ENCODE data around the gene RNU6-1. TPM values are rescaled to one million over a fixed set of nuclear protein-coding genes. Genes with fewer than 3 reads are reported as not detected.

Gene RNU6-1
- total RNA-seq, 4 donors from 2014 or later: not detected

GRCh38 chr15:67823314-67824196, 16.3 kb downstream of the RNU6-1 start:
- TF ChIP-seq CTCF (IDR thresholded peaks at IDR 0.05; ENCODE audit: low read depth): no peak

- TF ChIP-seq CTCF (IDR thresholded peaks at IDR 0.05; ENCODE audit: low read depth): no peak
Observed at GRCh38 chr15:67822537-67823313, 17.1 kb downstream of the RNU6-1 start.

- no peak for TF ChIP-seq CTCF (IDR thresholded peaks at IDR 0.05; ENCODE audit: low read depth)
Observed at GRCh38 chr15:67821784-67822440, 17.9 kb downstream of the RNU6-1 start.

GRCh38 chr15:67820992-67821783, 18.7 kb downstream of the RNU6-1 start:
- no peak for TF ChIP-seq CTCF (IDR thresholded peaks at IDR 0.05; ENCODE audit: low read depth)

GRCh38 chr15:67820122-67820991, 19.5 kb downstream of the RNU6-1 start:
- no peak for TF ChIP-seq CTCF (IDR thresholded peaks at IDR 0.05; ENCODE audit: low read depth)

GRCh38 chr15:67819636-67820035, 20.2 kb downstream of the RNU6-1 start:
- TF ChIP-seq CTCF (IDR thresholded peaks at IDR 0.05; ENCODE audit: low read depth): no peak
